Upper lobe of right lung (tissue), 1 donor: ENCODE results near the gene ADH1B. TPM values are rescaled to one million over a fixed set of nuclear protein-coding genes. Genes with fewer than 3 reads are reported as not detected.
"Not testable (repeated sequence)": the region's sequence is repeated elsewhere in the genome, so short reads cannot be mapped to it uniquely, and the experiment has no call there.

Experiments used
- ATAC-seq: fragments of 200-7000 bp; cut with Tn5 transposase; one replicate; pipeline ENCODE4 v1.9.1; 2020; ENCODE audit warnings: mild to moderate bottlenecking, moderate library complexity
- DNase-seq: peaks from one replicate; pipeline ENCODE4 v3.0.0-alpha.2; 2020
- H3K27ac ChIP-seq: fragments of 200-600 bp; one replicate; pipeline ENCODE4 v1.8.0; 2022
- H3K27me3 ChIP-seq: fragments of 200-600 bp; one replicate; pipeline ENCODE4 v1.8.0; 2022; ENCODE audit warnings: mild to moderate bottlenecking
- H3K36me3 ChIP-seq: fragments of 200-600 bp; one replicate; pipeline ENCODE4 v1.8.0; 2022
- H3K4me1 ChIP-seq: fragments of 200-600 bp; one replicate; pipeline ENCODE4 v1.8.0; 2022
- H3K4me3 ChIP-seq: fragments of 200-600 bp; one replicate; pipeline ENCODE4 v1.8.0; 2022; ENCODE audit warnings: mild to moderate bottlenecking
- H3K9me3 ChIP-seq: fragments of 200-600 bp; one replicate; pipeline ENCODE4 v1.8.0; 2022
- CTCF ChIP-seq: fragments of 200-600 bp; IDR thresholded peaks from one replicate; pipeline ENCODE4 v1.8.0; 2022; ENCODE audit warnings: antibody characterized with exemption
- intact Hi-C: fragments of 100-400 bp; cut with DNase I; formaldehyde crosslinking; loops from one replicate; pipeline ENCODE4 v1.11.0; 2022
- long read RNA-seq: library from polyadenylated mRNA; unstranded; transcript quantifications from one replicate; pipeline ENCODE4 v2.0.0, GENCODE V29; 2021
- total RNA-seq: library from RNA; stranded (reverse); fragmentation: NEBNext Ultra II Directional; extraction: Animal tissue kit (Norgen Biotek cat#: 25700); gene quantifications from one replicate; pipeline ENCODE4 v1.2.1, GENCODE V29; 2021
- donor health status: DM: no; HTN: yes; CAD: no; lungs with severe emphysema.

The ADH1B gene
- total RNA-seq = 744 TPM
- long read RNA-seq, full-length matches to known transcripts = 705 of 773 reads
- long read RNA-seq, partial matches to known transcripts = 50 of 773 reads
- long read RNA-seq, other reads (novel, unspliced or antisense) = 18 of 773 reads

GRCh38 chr4:99321241-99322191 is at the start of gene ADH1B:
Gene ADH1B, minus strand, starts transcription at chr4:99321401. Its CDS starts 70 bp downstream, at chr4:99321331.
- no peak for DNase-seq
- H3K4me3 ChIP-seq = peak within 1 kb of the TSS; percentile 51
- peak within 1 kb of the TSS; percentile 82 for H3K27ac ChIP-seq
- intact Hi-C loops = no loop called here
- no peak for TF ChIP-seq CTCF
- no peaks in the 10 kb centered on the region for H3K9me3 ChIP-seq
- H3K4me1 ChIP-seq = peaks cover 16% of the 10 kb centered on the region
- H3K27me3 ChIP-seq = no peaks in the 10 kb centered on the region
- peak; percentile 17 for ATAC-seq
- no peaks in the 10 kb centered on the region for H3K36me3 ChIP-seq

GRCh38 chr4:99367817-99368216 is 46.6 kb upstream of the ADH1B start:
- intact Hi-C loops, DNase-seq, H3K27ac ChIP-seq, H3K27me3 ChIP-seq, ATAC-seq, H3K4me3 ChIP-seq, H3K36me3 ChIP-seq, H3K9me3 ChIP-seq, H3K4me1 ChIP-seq: not testable (repeated sequence)

- no peaks in the 10 kb centered on the region for H3K9me3 ChIP-seq
- TF ChIP-seq CTCF = no peak
- intact Hi-C loops = no loop called here
- ATAC-seq (no peak), DNase-seq (no peak)
- H3K36me3 ChIP-seq = no peaks in the 10 kb centered on the region
- H3K27me3 ChIP-seq = no peaks in the 10 kb centered on the region
- peaks cover under 1% of the 10 kb centered on the region for H3K4me1 ChIP-seq
- no peak overlapping the region for H3K27ac ChIP-seq
- no peak overlapping the region for H3K4me3 ChIP-seq
Observed at GRCh38 chr4:99366491-99366890, 45.3 kb upstream of the ADH1B start.

GRCh38 chr4:99362768-99363167 is 41.6 kb upstream of the ADH1B start:
- H3K4me1 ChIP-seq = peaks cover 5% of the 10 kb centered on the region
- no peaks in the 10 kb centered on the region for H3K27me3 ChIP-seq
- no peak for TF ChIP-seq CTCF
- H3K27ac ChIP-seq = no peak overlapping the region
- H3K9me3 ChIP-seq = no peaks in the 10 kb centered on the region
- no peak overlapping the region for H3K4me3 ChIP-seq
- no peak for ATAC-seq
- no peak for DNase-seq
- intact Hi-C loops = no loop called here
- no peaks in the 10 kb centered on the region for H3K36me3 ChIP-seq

GRCh38 chr4:99361899-99362275 is 40.7 kb upstream of the ADH1B start:
- no peak overlapping the region for H3K27ac ChIP-seq
- H3K27me3 ChIP-seq = no peaks in the 10 kb centered on the region
- TF ChIP-seq CTCF = no peak
- ATAC-seq (no peak), DNase-seq (no peak)
- H3K9me3 ChIP-seq = no peaks in the 10 kb centered on the region
- intact Hi-C loops = no loop called here
- H3K4me3 ChIP-seq = no peak overlapping the region
- no peaks in the 10 kb centered on the region for H3K36me3 ChIP-seq
- peaks cover 5% of the 10 kb centered on the region for H3K4me1 ChIP-seq

- intact Hi-C loops = no loop called here
- no peak for ATAC-seq
Observed at GRCh38 chr4:99361268-99361898, 40.2 kb upstream of the ADH1B start.

More at GRCh38 chr4:99361268-99361898, 40.2 kb upstream of the ADH1B start:
- no peak for TF ChIP-seq CTCF
- Histone ChIP-seq H3K36me3 (no peaks in the 10 kb centered on the region), H3K4me1 (peaks cover 5% of the 10 kb centered on the region), H3K27ac (peak overlapping the region; percentile 51), H3K27me3 (no peaks in the 10 kb centered on the region), H3K4me3 (no peak overlapping the region), H3K9me3 (no peaks in the 10 kb centered on the region)
- DNase-seq = no peak
